ENCODE results near the gene ZC3H12D.

GRCh38 chr6:149459761-149460160 is 25.1 kb downstream of the ZC3H12D start:
- TF ChIP-seq CTCF (IDR thresholded peaks at IDR 0.05) (no peak), POLR2A (IDR thresholded peaks at IDR 0.05) (no peak)

Measured in heart left ventricle (tissue), 13 donors.